ENCODE measurements around the gene NAT8L.

NAT8L gene

GRCh38 chr4:2064276-2064991, 5.3 kb downstream of the NAT8L start:
- DNase-seq (ENCODE audit: low spot score): no peak

DNA sequence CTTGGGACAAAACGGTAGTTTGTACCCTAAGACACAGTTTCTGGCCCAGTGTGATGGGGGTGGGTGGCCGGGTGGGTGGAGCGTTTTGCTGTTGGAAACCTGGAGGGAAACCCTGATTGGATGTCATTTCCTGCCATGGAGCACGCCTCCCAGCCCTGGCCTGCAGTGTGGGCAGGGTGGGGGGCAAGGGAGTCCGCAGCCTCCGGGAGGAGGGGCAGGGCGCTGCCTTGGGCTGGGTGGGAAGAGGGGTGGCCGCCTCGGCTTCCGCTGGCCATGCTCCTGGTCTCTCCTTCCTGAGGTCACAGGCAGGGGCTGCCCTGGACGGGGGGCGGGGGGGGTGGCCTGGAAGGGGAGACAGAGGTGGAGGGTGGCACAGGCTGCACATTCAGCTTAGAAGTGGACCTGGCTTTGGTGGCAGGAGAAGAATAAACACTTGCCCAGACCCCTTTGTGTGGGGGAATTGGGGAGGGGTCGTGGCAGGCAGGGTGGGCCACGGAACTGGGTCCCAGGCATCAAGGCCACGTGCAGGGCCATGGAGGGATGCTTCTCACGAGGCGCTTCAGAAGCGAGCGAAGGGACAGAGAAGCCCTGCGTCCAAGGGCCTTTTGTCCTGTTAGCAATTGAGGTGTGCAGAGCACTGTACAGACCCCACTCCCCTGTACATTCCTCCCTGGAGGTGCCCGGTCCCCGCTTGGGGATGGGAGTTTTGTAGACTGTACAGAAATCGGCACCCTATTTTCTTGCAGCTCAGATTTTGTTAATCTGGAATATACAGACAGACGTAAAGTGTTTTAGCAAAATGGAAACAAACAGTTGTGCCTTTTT, 6.2 kb downstream of the NAT8L start:
- no peak for DNase-seq (ENCODE audit: low spot score)

DNA sequence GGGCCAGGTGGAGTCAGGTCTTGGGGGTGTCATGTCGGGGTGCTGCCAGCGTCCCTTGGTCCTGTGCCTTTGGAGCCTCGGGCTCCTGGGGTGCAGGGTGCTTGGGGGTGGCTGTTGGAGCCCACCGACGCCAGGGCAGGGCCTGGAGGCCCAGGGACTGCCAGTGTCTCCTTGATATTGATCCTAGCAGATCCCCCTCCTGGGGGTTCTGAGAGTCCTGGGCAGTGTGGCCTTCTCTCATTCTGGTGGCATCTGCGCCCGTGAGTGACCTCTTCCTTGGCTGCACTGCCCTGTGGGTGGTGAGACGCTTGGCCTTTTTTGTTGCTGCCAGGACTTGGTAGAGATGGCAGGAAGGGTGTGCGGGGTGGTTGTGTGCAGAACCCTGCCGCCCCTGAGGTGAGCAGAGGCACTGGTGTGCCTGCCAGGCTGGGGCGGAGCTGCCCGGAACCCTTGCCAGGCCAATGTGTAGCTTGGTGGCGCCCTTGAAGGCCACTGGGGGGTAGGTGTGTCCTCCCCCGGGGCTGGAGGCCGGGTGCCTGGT, 7.0 kb downstream of the NAT8L start:
- no peak for DNase-seq (ENCODE audit: low spot score)

DNA sequence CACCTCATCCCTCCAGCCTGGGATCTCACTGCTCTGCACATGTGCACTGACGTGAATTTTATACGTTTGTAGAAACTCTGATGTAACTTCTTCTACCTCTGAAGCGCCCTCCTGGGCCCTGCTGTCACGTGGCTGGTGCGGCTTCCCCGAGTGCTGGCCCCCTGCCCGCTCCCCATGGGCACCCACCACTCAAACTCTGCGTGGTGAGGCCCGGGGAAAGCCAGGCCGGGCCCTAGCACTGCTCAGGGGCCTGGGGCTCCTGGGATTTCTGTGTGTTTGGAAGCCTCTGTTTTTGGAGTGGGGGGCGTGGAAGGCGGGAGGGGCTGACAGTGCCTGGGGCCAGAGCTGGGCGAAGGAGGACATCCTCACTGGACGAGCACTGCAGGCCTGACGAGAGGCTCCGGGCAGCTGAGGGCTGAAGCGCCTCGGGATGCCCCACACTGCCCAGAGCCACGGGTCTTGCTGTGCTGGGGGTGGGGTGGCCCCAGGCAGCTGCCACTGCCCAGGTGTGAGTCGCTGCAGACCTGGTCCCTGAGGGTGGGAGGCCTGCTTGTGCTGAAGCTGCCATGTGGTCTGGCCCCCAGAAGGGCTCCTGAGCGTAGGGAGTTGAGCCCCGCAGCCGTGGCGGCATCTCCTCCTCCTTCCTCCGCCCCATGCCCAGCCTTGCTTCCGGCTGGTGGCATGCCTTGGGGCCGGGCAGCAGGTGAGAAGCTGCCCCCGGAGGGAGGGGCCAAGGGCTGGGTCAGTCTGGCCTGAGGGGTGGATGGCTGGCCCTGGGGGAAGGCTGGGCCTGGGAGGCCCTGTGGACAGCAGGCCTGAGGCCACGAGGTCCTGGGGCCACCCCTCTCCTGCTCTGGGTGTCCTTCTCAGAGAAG, 7.7 kb downstream of the NAT8L start:
- no peak for DNase-seq (ENCODE audit: low spot score)

GRCh38 chr4:2067446-2068197, 8.5 kb downstream of the NAT8L start:
- DNase-seq (ENCODE audit: low spot score): no peak

DNA sequence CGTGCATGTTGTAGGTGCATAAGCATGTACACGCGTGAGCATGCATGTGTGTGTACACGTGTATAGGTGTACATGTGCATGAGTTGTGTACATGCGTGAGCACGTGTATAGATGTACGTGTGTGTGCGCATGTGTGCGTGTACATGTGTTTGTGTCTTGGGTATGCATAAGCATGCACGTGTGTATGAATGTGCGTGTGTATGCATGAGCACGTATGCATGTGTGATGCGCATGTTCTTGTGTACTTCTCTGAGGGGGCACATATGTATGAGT, 9.0 kb downstream of the NAT8L start:
- DNase-seq (ENCODE audit: low spot score): no peak

DNA sequence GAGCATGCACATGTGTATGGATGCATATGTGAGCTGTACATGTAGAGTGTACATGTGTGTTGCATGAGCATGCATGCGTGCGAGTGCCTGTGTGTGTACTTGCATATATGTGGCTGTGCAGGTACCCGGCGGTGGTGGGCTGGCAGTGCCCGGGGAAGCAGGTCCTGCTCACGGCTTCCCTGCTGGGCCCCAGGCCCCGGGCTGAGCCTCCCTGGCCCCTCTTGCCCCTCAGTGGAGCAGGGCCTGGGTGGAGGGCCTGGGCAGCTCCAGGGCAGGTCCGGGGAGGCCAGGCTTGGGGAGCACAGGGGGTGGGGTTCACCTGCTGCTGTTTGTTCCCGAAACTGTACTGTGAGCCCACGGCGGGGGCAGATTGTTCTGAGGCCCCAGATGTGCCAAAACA, 9.4 kb downstream of the NAT8L start:
- no peak for DNase-seq (ENCODE audit: low spot score)

DNA sequence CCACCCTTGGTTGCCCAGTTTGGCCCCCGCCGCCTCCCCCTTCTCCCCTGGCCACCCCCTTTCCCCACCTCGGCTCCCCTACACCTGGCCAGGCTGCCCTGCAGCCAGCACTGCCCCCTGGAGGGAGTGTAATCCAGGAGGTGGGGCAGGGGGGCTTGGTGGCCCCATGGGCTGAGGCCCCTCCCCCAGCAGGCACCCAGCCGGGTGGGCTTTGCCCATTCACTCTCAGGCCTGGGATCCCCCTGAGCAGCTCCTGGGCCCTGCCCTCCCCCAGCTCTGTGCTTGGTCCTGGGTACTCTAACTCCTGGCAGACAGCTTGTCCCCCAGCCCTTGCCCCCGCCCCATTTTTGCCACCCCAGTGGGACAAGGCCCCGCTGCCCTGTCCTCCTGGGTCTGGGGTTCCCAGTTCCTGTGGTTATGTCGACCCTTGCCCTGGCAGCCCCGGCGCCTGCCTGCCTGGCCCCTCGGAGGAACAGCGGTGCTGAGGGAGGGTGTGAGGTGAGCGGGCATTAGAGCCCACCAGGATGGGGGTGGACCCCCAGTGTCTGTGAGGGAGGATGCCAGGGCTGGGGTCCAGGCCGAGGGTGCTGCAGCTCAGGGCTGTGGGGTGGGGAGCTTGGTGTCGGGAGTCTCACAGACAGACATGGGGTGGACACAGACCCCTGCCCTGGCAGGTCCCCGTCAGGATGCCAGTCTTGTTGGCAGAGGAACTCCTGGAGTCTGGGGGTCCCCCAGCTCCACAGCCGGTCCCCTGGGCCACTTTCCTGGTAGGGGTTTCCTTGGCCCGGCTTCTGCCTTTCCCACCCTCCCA, 10.2 kb downstream of the NAT8L start:
- no peak for DNase-seq (ENCODE audit: low spot score)

DNA sequence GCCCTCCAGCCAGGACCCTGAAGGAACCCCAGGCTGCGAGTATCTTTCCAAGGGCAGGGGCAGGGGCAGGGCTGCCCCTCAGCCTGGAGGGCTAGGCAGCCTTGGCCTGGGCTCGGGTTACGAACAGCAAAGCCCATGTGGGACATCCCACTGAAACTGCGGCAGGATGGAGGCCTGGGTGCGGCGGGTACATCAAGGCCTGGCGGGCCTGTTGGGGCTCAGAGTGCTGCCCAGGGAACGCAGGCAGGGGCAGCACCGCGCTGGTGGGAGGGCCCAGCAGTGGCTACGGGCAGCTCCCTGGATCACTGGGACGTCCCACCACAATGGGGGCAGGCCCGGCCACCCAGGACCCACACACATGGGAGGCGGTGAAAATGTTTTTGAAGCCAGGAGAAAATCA, 10.9 kb downstream of the NAT8L start:
- DNase-seq (ENCODE audit: low spot score): no peak

DNA sequence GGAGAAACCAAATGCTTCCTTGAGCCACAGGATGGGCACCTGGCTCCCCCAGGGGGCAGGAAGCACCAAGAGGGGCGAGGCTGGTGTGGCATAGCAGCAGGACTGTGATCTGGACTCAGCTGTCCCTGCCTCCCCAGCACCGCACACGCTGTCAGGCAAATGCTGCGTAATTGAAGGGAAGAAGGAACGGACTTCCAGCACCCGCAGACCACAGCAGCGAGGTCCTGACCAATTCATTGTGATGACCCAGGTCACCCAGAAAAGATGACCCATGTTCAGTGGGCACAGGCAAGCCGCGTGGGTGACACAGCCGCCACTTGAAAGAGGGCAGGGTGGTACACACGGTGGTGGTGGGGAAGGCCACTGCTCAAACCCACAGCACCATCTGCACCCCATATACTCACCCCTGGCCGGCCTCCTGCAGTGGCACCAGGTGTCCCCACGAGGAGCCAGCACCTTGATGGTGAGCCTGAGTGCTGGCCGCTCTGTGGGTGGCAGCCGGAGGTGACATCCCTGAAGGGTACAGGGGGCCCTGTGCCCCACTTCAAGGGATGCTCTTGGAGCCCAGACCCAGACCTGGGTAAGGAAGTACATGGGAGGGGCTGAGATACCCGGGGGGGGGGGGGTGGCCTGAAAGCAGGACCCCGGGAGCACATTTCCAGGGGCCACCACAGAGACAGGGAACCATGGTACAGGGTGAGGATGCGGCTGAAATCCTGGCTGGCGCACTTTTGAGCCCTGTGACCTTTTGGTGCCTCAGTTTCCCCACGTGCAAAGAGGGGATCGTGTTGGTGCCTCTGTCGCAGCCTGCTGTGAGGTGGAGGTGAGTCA, 11.5 kb downstream of the NAT8L start:
- no peak for DNase-seq (ENCODE audit: low spot score)

DNA sequence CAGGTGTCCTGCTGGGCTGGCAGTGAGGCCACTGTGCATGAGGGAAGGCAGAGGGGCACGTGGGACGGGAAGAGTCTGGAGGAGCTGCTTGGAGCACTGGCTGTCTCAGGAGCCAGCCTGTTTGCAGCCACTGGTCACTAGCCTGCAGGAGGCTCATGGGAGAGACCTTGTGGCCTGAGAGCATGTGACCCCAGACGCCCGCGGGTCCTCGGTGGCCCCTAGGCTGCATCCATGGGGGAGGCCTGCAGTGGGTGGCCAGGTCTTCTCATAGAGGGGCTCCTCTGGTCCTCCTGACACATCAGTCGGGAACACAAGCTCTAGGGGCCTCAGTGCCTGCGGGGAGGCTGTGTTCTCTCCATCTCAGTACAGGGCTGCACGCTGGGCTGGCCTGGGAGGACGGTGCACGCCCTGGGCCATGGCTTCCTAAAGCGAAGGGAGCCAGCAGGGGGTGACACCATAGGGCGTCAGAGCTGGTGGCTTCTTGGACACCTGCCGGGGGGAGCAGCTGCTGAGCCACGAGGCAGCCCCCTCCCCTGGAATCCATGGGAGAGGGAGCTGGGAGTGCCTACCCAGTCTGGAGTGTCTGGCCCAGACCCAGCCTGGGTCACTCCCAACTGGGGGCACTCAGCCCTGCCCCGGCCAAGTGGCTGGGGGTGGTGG, 12.3 kb downstream of the NAT8L start:
- DNase-seq (ENCODE audit: low spot score): no peak

DNA sequence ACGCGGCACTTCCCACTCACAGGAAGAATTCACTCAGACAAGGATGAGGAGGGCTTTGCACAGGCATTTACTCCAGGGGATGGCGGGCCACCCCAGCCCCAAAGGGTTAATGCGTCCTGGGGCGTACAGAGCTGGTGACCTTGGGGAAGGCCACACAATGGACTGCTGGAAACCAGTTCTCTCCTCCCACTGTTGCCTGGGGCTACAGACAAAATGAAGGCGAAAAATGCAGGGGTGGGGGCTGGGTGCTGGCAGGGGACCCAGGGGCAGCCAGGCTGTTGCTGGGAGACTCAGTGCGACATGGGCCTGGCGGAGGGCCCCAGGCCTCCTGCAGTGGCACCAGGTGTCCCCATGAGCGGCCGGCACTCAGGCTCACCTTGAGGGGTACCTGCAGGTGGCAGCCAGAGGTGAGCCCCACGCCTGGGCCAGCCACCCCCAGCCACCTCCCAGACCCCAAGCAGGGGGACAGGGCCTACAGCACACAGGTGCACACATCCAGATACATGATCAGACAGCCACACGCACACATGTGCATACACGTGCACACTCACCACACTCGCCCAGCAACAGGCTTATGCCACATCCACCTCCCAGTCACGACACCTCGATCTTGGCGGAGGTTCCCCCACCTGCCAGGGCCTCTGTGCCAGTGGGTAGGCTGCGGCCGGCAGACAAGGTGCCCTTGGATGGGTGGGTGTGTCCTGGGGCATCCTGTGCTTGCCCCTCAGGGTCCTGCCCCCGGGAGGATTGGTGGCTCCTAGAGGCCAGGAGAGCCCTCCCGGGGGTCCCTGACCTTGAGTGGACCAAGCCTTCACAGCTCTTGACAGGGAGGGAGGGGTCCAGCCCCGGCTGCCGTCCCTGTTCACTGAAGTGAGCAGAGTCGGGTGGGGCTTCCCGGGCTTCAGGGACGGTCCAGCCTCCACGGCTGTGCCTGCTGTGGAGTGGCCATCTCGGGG, 13.1 kb downstream of the NAT8L start:
- DNase-seq (ENCODE audit: low spot score): no peak

- DNase-seq (ENCODE audit: low spot score): no peak
Measured at GRCh38 chr4:2072971-2073807, 14.1 kb downstream of the NAT8L start.

GRCh38 chr4:2073808-2074481, 14.8 kb downstream of the NAT8L start:
- DNase-seq (ENCODE audit: low spot score): no peak

GRCh38 chr4:2074588-2074987, 15.5 kb downstream of the NAT8L start:
- DNase-seq (ENCODE audit: low spot score): no peak

DNA sequence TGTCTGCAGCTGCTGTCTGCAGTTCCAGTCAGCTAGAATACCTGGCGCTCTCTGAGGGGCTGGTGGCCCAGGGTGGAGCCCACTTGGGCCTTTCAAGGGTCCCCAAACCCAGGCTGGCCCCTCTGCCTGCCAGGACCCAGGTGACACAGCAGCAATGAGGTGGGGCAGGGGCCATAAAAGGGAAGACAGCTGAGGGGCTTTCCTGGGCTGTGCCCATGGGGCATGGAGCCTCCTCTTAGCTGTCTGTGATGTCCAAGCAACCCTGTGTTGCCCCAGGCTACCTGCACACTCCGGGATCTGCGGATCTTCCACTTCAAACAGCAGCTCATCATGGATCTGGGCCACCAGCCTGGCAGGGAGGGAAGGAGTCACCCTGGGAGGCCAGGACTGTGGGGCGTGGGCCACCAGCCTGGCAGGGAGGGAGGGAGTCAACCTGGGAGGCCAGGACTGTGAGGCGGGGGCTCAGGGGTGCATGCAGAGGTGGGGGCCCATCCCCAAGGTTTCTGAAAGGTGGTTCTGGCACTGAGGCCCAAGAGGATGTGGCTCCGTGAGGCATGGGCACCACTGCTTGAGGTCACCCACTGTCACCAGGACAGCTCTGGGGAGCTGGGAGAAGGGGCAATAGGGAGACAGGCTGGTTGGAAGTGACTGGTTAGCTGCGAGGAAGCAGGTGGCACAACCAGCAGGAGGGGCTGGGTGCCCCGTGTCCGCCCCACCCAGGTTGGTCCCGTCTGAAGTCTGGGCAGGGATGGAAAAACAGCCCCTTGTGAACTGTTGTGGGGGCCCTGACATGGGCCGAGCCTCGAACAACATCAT, 16.3 kb downstream of the NAT8L start:
- no peak for DNase-seq (ENCODE audit: low spot score)

Measured in AG20443 (cell line).